VCaP (cell line): Measurements from ENCODE around the gene AHSG.

ENCODE experiments used
- H3K27ac ChIP-seq: fragments of 450-650 bp; 2 replicates; pipeline ENCODE4 v1.5.1; 2017
- CTCF ChIP-seq: fragments of 450-650 bp; conservative IDR thresholded peaks from 2 replicates; pipeline ENCODE4 v1.5.1; 2017; ENCODE audit warnings: mild to moderate bottlenecking, moderate library complexity

The AHSG gene

GRCh38 chr3:186612721-186613636, at the start of gene AHSG:
TSS of gene AHSG (plus strand) at chr3:186613060. CDS start at chr3:186613142, 82 bp downstream.
- TF ChIP-seq CTCF: no peak
- no peak within 1 kb of the TSS for H3K27ac ChIP-seq

GRCh38 chr3:186564586-186564985, 48.3 kb upstream of the AHSG start:
- no peak overlapping the region for H3K27ac ChIP-seq

GRCh38 chr3:186566772-186567071, 46.1 kb upstream of the AHSG start:
- H3K27ac ChIP-seq: peak overlapping the region; percentile 81
- TF ChIP-seq CTCF: no peak

More at GRCh38 chr3:186564586-186564985, 48.3 kb upstream of the AHSG start:
- TF ChIP-seq CTCF: no peak

- H3K27ac ChIP-seq: peak within 1 kb of the TSS; percentile 81
- TF ChIP-seq CTCF: no peak
These were observed 45.6 kb upstream of the AHSG start, which contains the start of gene TBCCD1 for GRCh38 chr3:186567072-186567921. TSS of gene TBCCD1 (minus strand) at chr3:186567339. CDS start at chr3:186564329, 3,010 bp downstream.

- H3K27ac ChIP-seq: peak overlapping the region; percentile 33; the same call in 1 of the 2 replicates
These were observed 43.5 kb upstream of the AHSG start for GRCh38 chr3:186569361-186569760.

GRCh38 chr3:186569779-186570095, 43.1 kb upstream of the AHSG start:
- peak overlapping the region; percentile 33; the same call in 1 of the 2 replicates for H3K27ac ChIP-seq
- TF ChIP-seq CTCF: no peak

GRCh38 chr3:186570096-186570940, 42.5 kb upstream of the AHSG start, which contains the start of gene DNAJB11:
TSS of gene DNAJB11 (plus strand) at chr3:186570720. CDS start at chr3:186570898, 178 bp downstream.
- TF ChIP-seq CTCF: no peak
- peak within 1 kb of the TSS; percentile 66; the same call in 1 of the 2 replicates for H3K27ac ChIP-seq
